Measurements from ENCODE around the gene SEPHS2. TPM values are rescaled to one million over a fixed set of nuclear protein-coding genes. Genes with fewer than 3 reads are reported as not detected.

The SEPHS2 gene
- total RNA-seq, 1 donor from 2014 or later: 9.0 TPM

GRCh38 chr16:30473231-30474073 is 27.8 kb upstream of the SEPHS2 start:
- Mint-ChIP-seq H3K4me3 (no peak overlapping the region), H3K27ac (no peak overlapping the region), H3K9me3 (no peaks in the 10 kb centered on the region), H3K4me1 (no peaks in the 10 kb centered on the region), H3K27me3 (ENCODE audit: insufficient read depth, low read depth) (peaks cover 9% of the 10 kb centered on the region), H3K36me3 (no peaks in the 10 kb centered on the region)
- H3K36me3 ChIP-seq: no peaks in the 10 kb centered on the region
- H2AFZ ChIP-seq (replicated peaks): peak overlapping the region; percentile 10
- no peak overlapping the region for H3K4me3 ChIP-seq
- no peaks in the 10 kb centered on the region for H3F3A ChIP-seq (ENCODE audit: low read depth)
- no peak for TF ChIP-seq EZH2 (IDR thresholded peaks at IDR 0.05)
- no peak for TF ChIP-seq EZH2phosphoT487 (IDR thresholded peaks at IDR 0.05)
- no peak overlapping the region for H3K27ac ChIP-seq
- H4K20me1 ChIP-seq (ENCODE audit: low read depth): no peaks in the 10 kb centered on the region
- H3K4me2 ChIP-seq: no peak overlapping the region
- no peak overlapping the region for H3K9ac ChIP-seq
- no peaks in the 10 kb centered on the region for H3K9me3 ChIP-seq (ENCODE audit: low read depth)
- no peaks in the 10 kb centered on the region for H3K27me3 ChIP-seq
- H3K79me2 ChIP-seq (ENCODE audit: low read depth): no peaks in the 10 kb centered on the region
- H3K4me1 ChIP-seq: no peaks in the 10 kb centered on the region
- no peak for DNase-seq (ENCODE audit: low spot score)

GRCh38 chr16:30472328-30472942 is 26.8 kb upstream of the SEPHS2 start, which contains the start of gene ITGAL:
Gene ITGAL, plus strand, starts transcription at chr16:30472742. Its CDS starts 96 bp downstream, at chr16:30472838.
- TF ChIP-seq EZH2 (IDR thresholded peaks at IDR 0.05): no peak
- TF ChIP-seq, protein P1, sequence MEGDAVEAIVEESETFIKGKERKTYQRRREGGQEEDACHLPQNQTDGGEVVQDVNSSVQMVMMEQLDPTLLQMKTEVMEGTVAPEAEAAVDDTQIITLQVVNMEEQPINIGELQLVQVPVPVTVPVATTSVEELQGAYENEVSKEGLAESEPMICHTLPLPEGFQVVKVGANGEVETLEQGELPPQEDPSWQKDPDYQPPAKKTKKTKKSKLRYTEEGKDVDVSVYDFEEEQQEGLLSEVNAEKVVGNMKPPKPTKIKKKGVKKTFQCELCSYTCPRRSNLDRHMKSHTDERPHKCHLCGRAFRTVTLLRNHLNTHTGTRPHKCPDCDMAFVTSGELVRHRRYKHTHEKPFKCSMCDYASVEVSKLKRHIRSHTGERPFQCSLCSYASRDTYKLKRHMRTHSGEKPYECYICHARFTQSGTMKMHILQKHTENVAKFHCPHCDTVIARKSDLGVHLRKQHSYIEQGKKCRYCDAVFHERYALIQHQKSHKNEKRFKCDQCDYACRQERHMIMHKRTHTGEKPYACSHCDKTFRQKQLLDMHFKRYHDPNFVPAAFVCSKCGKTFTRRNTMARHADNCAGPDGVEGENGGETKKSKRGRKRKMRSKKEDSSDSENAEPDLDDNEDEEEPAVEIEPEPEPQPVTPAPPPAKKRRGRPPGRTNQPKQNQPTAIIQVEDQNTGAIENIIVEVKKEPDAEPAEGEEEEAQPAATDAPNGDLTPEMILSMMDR (IDR thresholded peaks at IDR 0.05): no peak
- no peak for TF ChIP-seq EZH2phosphoT487 (IDR thresholded peaks at IDR 0.05)
- Histone ChIP-seq H3K36me3 (no peaks in the 10 kb centered on the region), H3K4me3 (no peak within 1 kb of the TSS), H3K4me1 (no peaks in the 10 kb centered on the region), H3K27me3 (no peaks in the 10 kb centered on the region), H4K20me1 (ENCODE audit: low read depth) (no peaks in the 10 kb centered on the region), H3F3A (ENCODE audit: low read depth) (no peaks in the 10 kb centered on the region), H2AFZ (replicated peaks) (peak within 1 kb of the TSS; percentile 10), H3K9me3 (ENCODE audit: low read depth) (no peaks in the 10 kb centered on the region), H3K9ac (no peak within 1 kb of the TSS), H3K79me2 (ENCODE audit: low read depth) (no peaks in the 10 kb centered on the region), H3K27ac (no peak within 1 kb of the TSS), H3K4me2 (no peak within 1 kb of the TSS)
- Mint-ChIP-seq H3K27me3 (ENCODE audit: insufficient read depth, low read depth) (peaks cover 5% of the 10 kb centered on the region), H3K4me3 (peak within 1 kb of the TSS; percentile 3), H3K9me3 (no peaks in the 10 kb centered on the region), H3K4me1 (no peaks in the 10 kb centered on the region), H3K27ac (no peak within 1 kb of the TSS), H3K36me3 (no peaks in the 10 kb centered on the region)
- DNase-seq (ENCODE audit: low spot score): no peak

GRCh38 chr16:30470632-30470995 is 24.9 kb upstream of the SEPHS2 start:
- Histone ChIP-seq H3F3A (ENCODE audit: low read depth) (no peaks in the 10 kb centered on the region), H2AFZ (replicated peaks) (no peak overlapping the region), H3K79me2 (ENCODE audit: low read depth) (no peaks in the 10 kb centered on the region), H3K27ac (no peak overlapping the region), H3K9me3 (ENCODE audit: low read depth) (no peaks in the 10 kb centered on the region), H3K36me3 (no peaks in the 10 kb centered on the region), H3K4me2 (no peak overlapping the region), H3K4me3 (no peak overlapping the region), H4K20me1 (ENCODE audit: low read depth) (no peaks in the 10 kb centered on the region), H3K9ac (no peak overlapping the region), H3K27me3 (no peaks in the 10 kb centered on the region), H3K4me1 (no peaks in the 10 kb centered on the region)
- Mint-ChIP-seq H3K27me3 (ENCODE audit: insufficient read depth, low read depth) (peaks cover 4% of the 10 kb centered on the region), H3K4me1 (no peaks in the 10 kb centered on the region), H3K36me3 (no peaks in the 10 kb centered on the region), H3K27ac (no peak overlapping the region), H3K4me3 (no peak overlapping the region), H3K9me3 (no peaks in the 10 kb centered on the region)
- DNase-seq (ENCODE audit: low spot score): no peak
- TF ChIP-seq, protein P1 (IDR thresholded peaks at IDR 0.05): no peak
- TF ChIP-seq EZH2 (IDR thresholded peaks at IDR 0.05) (no peak), EZH2phosphoT487 (IDR thresholded peaks at IDR 0.05) (no peak)

DNA sequence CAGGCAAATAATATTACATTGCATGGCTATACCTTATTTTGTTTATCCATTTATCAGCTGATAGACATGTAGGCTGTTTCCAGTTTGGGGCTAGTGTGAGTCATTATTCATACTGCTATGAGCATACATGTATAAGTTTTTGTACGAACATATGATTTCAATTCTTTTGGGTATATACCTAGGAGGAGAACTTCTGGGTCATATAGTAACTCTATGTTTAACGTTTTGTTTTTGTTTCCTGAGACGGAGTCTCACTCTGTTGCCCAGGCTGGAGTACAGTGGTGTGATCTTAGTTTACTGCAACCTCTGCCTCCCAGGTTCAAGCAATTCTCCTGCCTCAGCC is 24.5 kb upstream of the SEPHS2 start:
- no peaks in the 10 kb centered on the region for H3K9me3 Mint-ChIP-seq
- no peaks in the 10 kb centered on the region for H3K36me3 Mint-ChIP-seq
- Histone ChIP-seq H2AFZ (replicated peaks) (no peak overlapping the region), H3K4me2 (no peak overlapping the region), H3K36me3 (no peaks in the 10 kb centered on the region), H3K4me3 (no peak overlapping the region), H3F3A (ENCODE audit: low read depth) (no peaks in the 10 kb centered on the region), H3K27ac (no peak overlapping the region), H3K9ac (no peak overlapping the region), H3K4me1 (no peaks in the 10 kb centered on the region), H3K9me3 (ENCODE audit: low read depth) (no peaks in the 10 kb centered on the region), H3K27me3 (no peaks in the 10 kb centered on the region), H3K79me2 (ENCODE audit: low read depth) (no peaks in the 10 kb centered on the region), H4K20me1 (ENCODE audit: low read depth) (no peaks in the 10 kb centered on the region)
- DNase-seq (ENCODE audit: low spot score): no peak
- no peaks in the 10 kb centered on the region for H3K4me1 Mint-ChIP-seq
- no peak overlapping the region for H3K27ac Mint-ChIP-seq
- peaks cover 4% of the 10 kb centered on the region for H3K27me3 Mint-ChIP-seq (ENCODE audit: insufficient read depth, low read depth)
- H3K4me3 Mint-ChIP-seq: no peak overlapping the region
- TF ChIP-seq, protein P1 (IDR thresholded peaks at IDR 0.05): no peak
- TF ChIP-seq EZH2phosphoT487 (IDR thresholded peaks at IDR 0.05): no peak
- TF ChIP-seq EZH2 (IDR thresholded peaks at IDR 0.05): no peak
